Sigmoid colon (tissue), 4 donors: ENCODE data around the gene JAKMIP2.

Source experiments
- CTCF ChIP-seq, 4 experiments: fragments of 450-650 bp in 3 of 4; fragments of 200-600 bp in 1 of 4; IDR thresholded peaks; one replicate each; pipeline ENCODE4 v1.5.1; 2016 to 2019; ENCODE audit warnings: antibody characterized with exemption in 4 of 4, mild to moderate bottlenecking in 3 of 4, moderate library complexity in 2 of 4
- EP300 ChIP-seq, 4 donors: sonication (generic); formaldehyde crosslinking; IDR thresholded peaks; one replicate each; pipeline ENCODE4 v1.6.1; 2017; ENCODE audit warnings: antibody characterized with exemption in 4 of 4
- POLR2A ChIP-seq, 2 donors: fragments of 450-650 bp; IDR thresholded peaks; one replicate each; pipeline ENCODE4 v1.6.1; 2016; ENCODE audit warnings: antibody characterized with exemption in 2 of 2, mild to moderate bottlenecking in 2 of 2, moderate library complexity in 2 of 2
- POLR2AphosphoS5 ChIP-seq, 4 donors: sonication (generic); formaldehyde crosslinking; IDR thresholded peaks; one replicate each; pipeline ENCODE4 v1.6.1; 2017; ENCODE audit warnings: antibody characterized with exemption in 4 of 4

- no peak for TF ChIP-seq POLR2A (IDR thresholded peaks at IDR 0.05)
- no peak for TF ChIP-seq CTCF (IDR thresholded peaks at IDR 0.05)
- TF ChIP-seq POLR2AphosphoS5 (IDR thresholded peaks at IDR 0.05), result no peak
- no peak for TF ChIP-seq EP300 (IDR thresholded peaks at IDR 0.05)
These were observed 96.1 kb downstream of the JAKMIP2 start for GRCh38 chr5:147686421-147686820.
